Umbilical cord (tissue), 2 donors: Measurements from ENCODE around the gene RFT1. TPM values are rescaled to one million over a fixed set of nuclear protein-coding genes. Genes with fewer than 3 reads are reported as not detected.

ENCODE experiments used
- DNase-seq: peaks from one replicate; pipeline ENCODE4 v3.0.0-alpha.2; 2015; ENCODE audit warnings: low spot score
- total RNA-seq: library from RNA; depleted of rRNA; stranded (reverse); fragments of >200 nt; gene quantifications from one replicate; pipeline ENCODE4 v1.2.3, GENCODE V29; 2014; ENCODE audit warnings: low replicate concordance; ENCODE audit not compliant: insufficient read depth

The RFT1 gene, protein sequence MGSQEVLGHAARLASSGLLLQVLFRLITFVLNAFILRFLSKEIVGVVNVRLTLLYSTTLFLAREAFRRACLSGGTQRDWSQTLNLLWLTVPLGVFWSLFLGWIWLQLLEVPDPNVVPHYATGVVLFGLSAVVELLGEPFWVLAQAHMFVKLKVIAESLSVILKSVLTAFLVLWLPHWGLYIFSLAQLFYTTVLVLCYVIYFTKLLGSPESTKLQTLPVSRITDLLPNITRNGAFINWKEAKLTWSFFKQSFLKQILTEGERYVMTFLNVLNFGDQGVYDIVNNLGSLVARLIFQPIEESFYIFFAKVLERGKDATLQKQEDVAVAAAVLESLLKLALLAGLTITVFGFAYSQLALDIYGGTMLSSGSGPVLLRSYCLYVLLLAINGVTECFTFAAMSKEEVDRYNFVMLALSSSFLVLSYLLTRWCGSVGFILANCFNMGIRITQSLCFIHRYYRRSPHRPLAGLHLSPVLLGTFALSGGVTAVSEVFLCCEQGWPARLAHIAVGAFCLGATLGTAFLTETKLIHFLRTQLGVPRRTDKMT
- 10.4 TPM for total RNA-seq

DNA sequence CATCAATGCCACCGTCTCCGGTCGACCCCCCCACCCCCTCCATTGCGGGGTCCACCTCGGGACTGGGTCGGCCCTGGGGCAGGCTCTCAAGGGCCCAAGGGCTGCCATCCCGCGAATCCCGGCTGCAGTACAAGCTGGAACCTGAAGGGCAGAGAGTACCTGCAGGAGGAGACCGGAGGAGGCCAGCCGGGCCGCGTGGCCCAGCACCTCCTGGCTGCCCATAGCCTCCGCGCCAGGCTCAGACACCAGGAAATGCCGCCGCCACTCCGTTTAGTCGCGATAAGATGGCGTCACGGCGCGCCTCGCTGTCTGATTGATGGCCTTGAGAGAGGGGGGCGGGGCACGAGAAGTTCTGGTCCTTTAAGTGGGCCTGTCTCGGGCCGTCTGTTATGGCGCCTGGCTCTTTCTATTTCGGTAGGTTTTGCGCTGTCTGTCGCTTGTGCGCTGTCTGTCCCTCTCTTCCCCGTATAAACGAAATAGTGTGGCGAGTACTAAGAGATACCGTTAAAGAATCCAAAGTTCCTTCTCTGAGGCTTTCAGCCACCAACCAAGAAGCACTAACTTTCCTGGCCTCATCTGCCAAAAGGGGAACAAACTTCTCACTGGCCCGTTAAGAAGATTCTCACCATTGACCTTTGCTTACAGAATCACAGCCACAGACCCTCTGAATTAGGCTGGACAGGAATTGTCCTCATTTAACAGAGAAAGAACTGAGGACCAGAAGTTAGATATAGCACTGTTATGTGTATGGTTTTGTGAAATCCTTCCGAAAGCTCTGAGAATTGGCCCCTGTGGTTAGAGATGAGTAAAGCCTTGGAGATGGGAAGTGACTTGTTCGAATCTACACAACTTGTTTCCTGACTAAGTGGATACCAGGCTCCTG is at the start of gene RFT1:
Gene RFT1, minus strand, starts transcription at position 257 of the 883 bp plus-strand sequence. Its CDS starts 35 bp downstream, at position 222.
- peak; percentile 98 for DNase-seq

- DNase-seq: no peak
These were observed 49.3 kb upstream of the RFT1 start for GRCh38 chr3:53179580-53179979.

DNA sequence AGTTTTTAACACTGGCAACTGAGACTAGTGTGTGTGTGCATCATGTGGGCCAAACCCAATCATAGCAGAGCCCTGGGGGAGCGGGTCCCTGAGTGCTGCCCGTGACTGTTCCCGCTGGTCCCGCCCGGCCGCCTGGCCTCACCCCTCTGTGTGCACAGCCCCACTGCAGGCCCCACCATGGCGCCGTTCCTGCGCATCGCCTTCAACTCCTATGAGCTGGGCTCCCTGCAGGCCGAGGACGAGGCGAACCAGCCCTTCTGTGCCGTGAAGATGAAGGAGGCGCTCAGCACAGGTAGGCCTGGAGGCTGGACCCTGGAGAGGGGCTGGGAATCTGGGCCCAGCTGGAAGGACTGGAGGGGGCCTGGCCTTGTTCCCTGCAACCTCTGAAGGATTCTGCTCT is 48.0 kb upstream of the RFT1 start:
- DNase-seq: no peak

DNA sequence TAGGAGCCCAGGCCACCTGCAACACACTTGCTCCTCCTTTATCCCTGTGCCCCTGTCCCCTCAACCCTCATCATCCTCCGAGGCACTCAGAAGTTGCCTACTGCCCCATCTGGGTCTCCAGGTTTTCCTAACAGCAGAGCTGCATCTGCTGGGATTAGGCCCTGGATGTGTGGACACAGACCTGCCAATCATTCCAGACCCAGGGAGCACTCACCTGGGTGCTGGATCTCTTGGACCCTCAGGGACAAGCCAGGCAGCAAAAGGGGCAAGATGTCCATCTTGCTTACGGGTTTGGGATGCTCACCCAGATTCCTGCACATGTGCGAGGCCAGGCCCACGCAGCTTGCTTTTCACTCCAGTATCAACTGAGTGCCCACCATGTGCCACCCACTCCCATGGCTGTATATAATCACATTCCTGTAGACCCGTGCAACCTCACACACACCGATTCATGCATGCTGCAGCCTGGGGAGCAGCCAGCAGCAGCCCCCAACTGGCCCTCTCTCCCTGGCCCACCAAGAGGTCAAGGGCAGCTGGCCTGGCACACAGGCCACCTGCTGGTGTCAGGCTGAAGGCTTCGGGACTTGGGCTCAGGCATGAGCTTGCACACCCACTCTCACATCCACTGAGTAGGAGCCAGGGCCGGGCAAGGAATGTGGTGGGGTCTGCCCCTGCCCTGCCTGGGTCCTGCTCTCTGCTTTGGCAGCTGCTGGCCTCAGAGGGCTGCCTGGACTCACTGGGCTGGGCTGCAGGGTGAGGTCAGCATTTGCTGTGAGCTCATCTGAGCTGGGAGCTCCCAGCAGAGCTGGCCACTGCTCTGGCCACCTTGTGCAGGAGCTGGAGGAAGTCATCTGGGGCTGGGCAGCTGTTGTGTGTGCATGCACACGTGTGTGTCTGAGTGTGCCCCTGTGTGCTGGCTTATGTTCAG is 45.6 kb upstream of the RFT1 start:
- no peak for DNase-seq

DNA sequence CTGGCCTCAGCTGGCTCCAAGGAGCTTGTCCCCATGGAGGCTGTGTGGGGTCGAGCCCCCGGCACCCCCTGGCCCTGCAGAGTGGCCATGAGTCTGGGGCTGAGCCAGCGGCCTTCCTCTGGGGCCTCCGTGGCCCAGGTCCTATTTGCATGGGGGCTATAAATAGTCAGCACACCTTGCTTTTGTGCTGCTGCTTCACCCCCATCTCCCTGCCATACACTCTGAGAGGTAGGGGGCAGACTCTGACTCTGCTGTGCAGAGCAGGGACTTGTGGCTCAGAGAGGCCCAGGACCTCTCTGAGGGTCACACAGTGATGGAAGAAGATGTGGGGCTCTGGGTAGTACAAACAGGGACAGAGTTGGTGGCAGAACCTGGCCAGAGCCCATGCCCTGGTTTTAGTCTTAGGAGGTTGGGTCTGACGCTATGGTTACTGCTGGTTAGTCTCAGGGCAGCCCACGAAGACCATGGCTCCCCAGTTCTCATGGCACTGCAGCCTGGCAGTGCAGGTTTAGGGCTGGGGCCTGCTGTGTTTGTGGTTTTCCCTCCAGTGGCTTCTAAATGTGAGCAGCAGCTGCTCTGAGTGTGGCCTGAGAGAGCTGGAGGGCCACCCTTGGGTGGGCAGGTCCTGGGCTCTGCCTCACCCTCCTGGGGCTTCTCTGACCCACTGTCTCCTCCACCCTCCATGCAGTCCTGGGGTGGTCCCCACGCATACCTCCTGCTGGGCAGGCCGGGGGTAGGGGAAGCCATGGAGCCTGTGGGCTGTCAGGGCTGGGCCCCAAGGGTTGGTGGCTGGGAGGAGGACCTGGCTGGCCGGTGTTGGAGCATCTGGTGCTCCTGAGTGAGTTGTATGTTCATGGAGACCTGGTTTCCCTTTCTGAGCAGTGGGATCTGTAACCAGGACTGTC is 44.4 kb upstream of the RFT1 start:
- DNase-seq: no peak

DNA sequence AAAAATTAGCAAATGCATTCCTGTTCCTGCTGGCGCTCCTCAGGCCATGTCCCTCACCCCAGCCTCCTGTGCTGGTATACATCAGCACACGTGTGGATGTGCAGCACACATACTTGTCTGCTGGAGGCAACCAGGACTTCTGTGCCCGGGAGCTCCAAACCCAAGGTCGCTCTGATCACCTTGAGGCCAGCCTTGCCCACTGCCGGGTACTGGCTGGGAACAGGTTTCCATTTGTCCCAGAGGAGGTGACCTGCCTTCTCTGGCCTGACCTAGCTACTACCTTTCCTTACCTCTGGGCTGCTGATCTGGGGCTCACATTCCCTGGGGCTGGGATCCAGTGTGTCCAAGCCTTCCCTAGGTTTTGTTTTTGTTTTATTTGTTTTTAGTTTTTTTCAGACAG is 42.9 kb upstream of the RFT1 start:
- DNase-seq: no peak

GRCh38 chr3:53171827-53172505 is 41.7 kb upstream of the RFT1 start:
- no peak for DNase-seq

GRCh38 chr3:53171064-53171418 is 40.8 kb upstream of the RFT1 start:
- DNase-seq: no peak

DNA sequence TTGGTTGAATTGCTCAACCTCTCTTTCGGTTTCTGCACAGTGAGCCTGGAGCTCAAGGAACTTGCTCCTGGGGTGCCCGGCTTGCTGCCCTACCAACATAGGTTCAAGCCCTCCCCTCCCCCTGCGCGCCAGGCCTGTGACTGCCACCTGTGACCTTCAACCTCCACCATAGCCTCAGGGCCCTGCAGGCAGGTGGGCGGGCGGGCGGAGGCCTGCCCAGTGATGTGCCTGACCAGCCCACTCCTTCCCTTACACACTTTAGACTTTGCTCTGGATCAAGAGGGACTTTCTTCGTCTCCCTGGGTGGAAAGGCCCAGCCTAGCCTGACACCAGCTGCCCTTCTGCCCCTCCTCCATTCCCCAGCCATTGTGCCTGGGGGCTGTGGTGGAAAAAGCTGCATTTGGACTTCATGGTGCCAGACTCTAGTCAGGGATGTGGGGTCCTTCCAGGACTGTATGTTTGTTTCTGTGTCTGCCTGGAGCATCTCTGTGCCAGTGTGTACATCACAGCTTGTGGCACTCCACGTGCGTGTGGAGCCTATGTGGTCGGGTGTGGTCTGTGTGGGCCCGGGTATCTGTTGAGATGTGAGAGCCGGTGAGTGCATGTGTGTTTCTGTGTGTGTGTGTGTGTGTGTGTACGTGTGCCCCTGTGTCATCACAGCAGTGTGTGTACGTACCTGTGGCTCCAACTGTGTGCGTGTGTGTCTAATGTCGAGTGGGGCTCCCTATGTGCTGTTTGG is 40.3 kb upstream of the RFT1 start:
- DNase-seq: no peak

GRCh38 chr3:53169832-53170324 is 39.6 kb upstream of the RFT1 start:
- peak; percentile 26 for DNase-seq

GRCh38 chr3:53169045-53169831 is 39.0 kb upstream of the RFT1 start:
- DNase-seq: no peak

GRCh38 chr3:53168175-53168923 is 38.1 kb upstream of the RFT1 start:
- no peak for DNase-seq

GRCh38 chr3:53167418-53168174 is 37.4 kb upstream of the RFT1 start:
- DNase-seq: no peak

DNA sequence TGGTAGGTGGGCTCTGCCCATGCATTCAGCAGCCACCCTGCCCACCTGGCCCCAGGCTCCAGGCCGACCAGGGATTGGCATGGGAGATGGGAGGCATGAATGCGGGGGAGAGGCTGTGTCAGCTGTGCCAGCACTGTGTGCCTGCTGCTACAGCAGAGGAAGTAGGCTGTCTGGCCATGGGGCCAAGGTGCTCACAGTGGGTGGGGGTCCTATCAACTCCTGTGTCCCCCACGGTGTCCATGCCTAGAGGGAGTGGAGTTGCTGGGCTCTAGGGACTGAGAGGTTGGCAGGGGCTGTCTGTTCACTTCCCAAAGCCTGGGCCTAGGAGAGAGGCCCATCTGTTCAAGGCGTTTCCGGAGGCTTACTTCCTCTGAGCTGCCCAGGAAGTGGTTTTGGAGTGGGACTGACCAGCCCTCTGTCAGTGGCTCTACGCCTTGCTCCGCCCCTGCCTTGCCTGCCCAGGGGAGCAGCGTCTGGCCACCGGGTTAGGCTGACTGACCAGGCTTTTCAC is 36.6 kb upstream of the RFT1 start:
- peak; percentile 73 for DNase-seq

GRCh38 chr3:53166206-53166605 is 36.0 kb upstream of the RFT1 start:
- no peak for DNase-seq

DNA sequence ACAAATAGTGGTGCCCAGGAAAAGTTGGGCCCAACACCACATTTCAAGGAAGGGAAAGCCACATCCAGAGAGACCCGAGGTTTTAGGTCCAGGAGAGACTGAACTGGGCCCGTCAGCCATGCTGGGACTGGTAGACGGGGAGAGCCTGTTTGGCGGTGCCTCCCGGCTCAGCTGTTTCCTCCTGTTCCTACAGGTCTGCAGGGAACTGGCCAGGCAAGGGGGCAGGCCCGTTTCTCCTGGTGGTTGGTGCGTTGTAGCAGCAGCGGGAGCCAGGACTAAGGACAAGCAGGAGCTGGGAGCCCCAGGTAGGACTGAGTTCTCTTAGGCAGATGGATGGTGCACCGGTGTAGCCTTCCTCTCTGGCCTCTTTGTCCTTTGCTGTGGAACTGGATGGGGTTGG is 34.7 kb upstream of the RFT1 start:
- no peak for DNase-seq
